ENCODE measurements around the gene RYR2. TPM values are rescaled to one million over a fixed set of nuclear protein-coding genes. Genes with fewer than 3 reads are reported as not detected.

The RYR2 gene
- total and polyA plus RNA-seq, 4 donors: 0.43 to 11.6 (median 2.0) TPM

GRCh38 chr1:237396426-237396825 is 354.4 kb downstream of the RYR2 start:
- 21 to 38% methylated on average over 1 of the region's 1 CpG for WGBS, 2 donors
- ATAC-seq (ENCODE audit: insufficient read depth, low FRiP score) (no peak), DNase-seq (peak in 1 of 3 donors; percentile 20)
- Histone ChIP-seq H3K9ac (ENCODE audit: insufficient read depth in 1 of 2, low read length in 2 of 2) (no peak overlapping the region), H3K9me3 (ENCODE audit: control insufficient read depth in 4 of 4, insufficient read depth in 3 of 4, low read length in 3 of 4) (peaks cover 0 to 12% (median 2%) of the 10 kb centered on the region in 4 donors), H3K4me1 (ENCODE audit: control insufficient read depth in 5 of 5, insufficient read depth in 5 of 5, low read length in 5 of 5) (no peaks in the 10 kb centered on the region), H3K4me3 (no peak overlapping the region), H3K36me3 (ENCODE audit: control insufficient read depth in 4 of 4, insufficient read depth in 4 of 4, low read length in 4 of 4) (peaks cover 0 to 2% (median 1%) of the 10 kb centered on the region in 4 donors), H3K27me3 (ENCODE audit: control insufficient read depth in 3 of 3, insufficient read depth in 3 of 3, low read length in 2 of 3) (no peaks in the 10 kb centered on the region), H3K27ac (ENCODE audit: low read depth in 1 of 2, low read length in 1 of 2) (no peak overlapping the region)
- TF ChIP-seq, protein P1, sequence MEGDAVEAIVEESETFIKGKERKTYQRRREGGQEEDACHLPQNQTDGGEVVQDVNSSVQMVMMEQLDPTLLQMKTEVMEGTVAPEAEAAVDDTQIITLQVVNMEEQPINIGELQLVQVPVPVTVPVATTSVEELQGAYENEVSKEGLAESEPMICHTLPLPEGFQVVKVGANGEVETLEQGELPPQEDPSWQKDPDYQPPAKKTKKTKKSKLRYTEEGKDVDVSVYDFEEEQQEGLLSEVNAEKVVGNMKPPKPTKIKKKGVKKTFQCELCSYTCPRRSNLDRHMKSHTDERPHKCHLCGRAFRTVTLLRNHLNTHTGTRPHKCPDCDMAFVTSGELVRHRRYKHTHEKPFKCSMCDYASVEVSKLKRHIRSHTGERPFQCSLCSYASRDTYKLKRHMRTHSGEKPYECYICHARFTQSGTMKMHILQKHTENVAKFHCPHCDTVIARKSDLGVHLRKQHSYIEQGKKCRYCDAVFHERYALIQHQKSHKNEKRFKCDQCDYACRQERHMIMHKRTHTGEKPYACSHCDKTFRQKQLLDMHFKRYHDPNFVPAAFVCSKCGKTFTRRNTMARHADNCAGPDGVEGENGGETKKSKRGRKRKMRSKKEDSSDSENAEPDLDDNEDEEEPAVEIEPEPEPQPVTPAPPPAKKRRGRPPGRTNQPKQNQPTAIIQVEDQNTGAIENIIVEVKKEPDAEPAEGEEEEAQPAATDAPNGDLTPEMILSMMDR (IDR thresholded peaks at IDR 0.05; ENCODE audit: control extremely low read depth, extremely low read depth): no peak

GRCh38 chr1:237398751-237399150 is 356.8 kb downstream of the RYR2 start:
- no peak overlapping the region for H3K9ac ChIP-seq (ENCODE audit: insufficient read depth in 1 of 2, low read length in 2 of 2)
- no peaks in the 10 kb centered on the region for H3K4me1 ChIP-seq (ENCODE audit: control insufficient read depth in 5 of 5, insufficient read depth in 5 of 5, low read length in 5 of 5)
- DNase-seq (no peak), ATAC-seq (ENCODE audit: insufficient read depth, low FRiP score) (no peak)
- WGBS, 2 donors: 82 to 85% methylated on average over 4 of the region's 4 CpGs
- H3K4me3 ChIP-seq: no peak overlapping the region
- peaks cover 0 to 12% (median 2%) of the 10 kb centered on the region in 4 donors for H3K9me3 ChIP-seq (ENCODE audit: control insufficient read depth in 4 of 4, insufficient read depth in 3 of 4, low read length in 3 of 4)
- TF ChIP-seq, protein P1 (IDR thresholded peaks at IDR 0.05; ENCODE audit: control extremely low read depth, extremely low read depth): no peak
- H3K27me3 ChIP-seq (ENCODE audit: control insufficient read depth in 3 of 3, insufficient read depth in 3 of 3, low read length in 2 of 3): no peaks in the 10 kb centered on the region
- H3K27ac ChIP-seq (ENCODE audit: low read depth in 1 of 2, low read length in 1 of 2): no peak overlapping the region
- H3K36me3 ChIP-seq (ENCODE audit: control insufficient read depth in 4 of 4, insufficient read depth in 4 of 4, low read length in 4 of 4): peaks cover 0 to 6% (median 2%) of the 10 kb centered on the region in 4 donors

- no peak overlapping the region for H3K4me3 ChIP-seq
- H3K36me3 ChIP-seq (ENCODE audit: control insufficient read depth in 4 of 4, insufficient read depth in 4 of 4, low read length in 4 of 4): peaks cover 0 to 6% (median 0%) of the 10 kb centered on the region in 4 donors
- no peak for DNase-seq
- H3K4me1 ChIP-seq (ENCODE audit: control insufficient read depth in 5 of 5, insufficient read depth in 5 of 5, low read length in 5 of 5): no peaks in the 10 kb centered on the region
- no peak for ATAC-seq (ENCODE audit: insufficient read depth, low FRiP score)
- peaks cover 0 to 2% (median 0%) of the 10 kb centered on the region in 4 donors for H3K9me3 ChIP-seq (ENCODE audit: control insufficient read depth in 4 of 4, insufficient read depth in 3 of 4, low read length in 3 of 4)
- no peak overlapping the region for H3K27ac ChIP-seq (ENCODE audit: low read depth in 1 of 2, low read length in 1 of 2)
- H3K27me3 ChIP-seq (ENCODE audit: control insufficient read depth in 3 of 3, insufficient read depth in 3 of 3, low read length in 2 of 3): no peaks in the 10 kb centered on the region
- TF ChIP-seq, protein P1 (IDR thresholded peaks at IDR 0.05; ENCODE audit: control extremely low read depth, extremely low read depth): no peak
- no peak overlapping the region for H3K9ac ChIP-seq (ENCODE audit: insufficient read depth in 1 of 2, low read length in 2 of 2)
- 66 to 80% methylated on average over 2 to 3 of the region's 3 CpGs for WGBS, 2 donors
Observed at GRCh38 chr1:237405912-237406311, 363.9 kb downstream of the RYR2 start.

DNA sequence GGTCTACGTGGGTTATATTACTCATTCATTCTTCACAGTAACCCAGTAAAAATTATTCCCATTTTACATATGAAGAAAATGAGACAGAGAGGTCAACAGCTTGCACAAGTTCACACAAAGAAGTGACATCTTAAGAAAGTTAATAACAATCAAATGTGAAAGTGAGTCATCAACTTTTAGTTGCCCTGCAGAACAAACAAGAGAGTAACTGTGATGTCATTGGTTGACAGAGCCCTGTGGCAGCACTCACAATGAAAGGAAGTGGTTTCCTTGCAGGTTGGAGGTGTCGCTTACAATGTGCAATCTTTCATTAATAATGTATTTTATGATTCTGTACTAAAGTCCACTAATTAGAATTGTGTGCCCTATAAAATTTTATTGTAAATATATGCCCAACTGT is 369.6 kb downstream of the RYR2 start:
- DNase-seq (no peak), ATAC-seq (ENCODE audit: insufficient read depth, low FRiP score) (no peak)
- Histone ChIP-seq H3K4me1 (ENCODE audit: control insufficient read depth in 5 of 5, insufficient read depth in 5 of 5, low read length in 5 of 5) (no peaks in the 10 kb centered on the region), H3K4me3 (no peak overlapping the region), H3K36me3 (ENCODE audit: control insufficient read depth in 4 of 4, insufficient read depth in 4 of 4, low read length in 4 of 4) (no peaks in the 10 kb centered on the region), H3K27me3 (ENCODE audit: control insufficient read depth in 3 of 3, insufficient read depth in 3 of 3, low read length in 2 of 3) (peaks cover 0 to 3% (median 0%) of the 10 kb centered on the region in 3 donors), H3K9me3 (ENCODE audit: control insufficient read depth in 4 of 4, insufficient read depth in 3 of 4, low read length in 3 of 4) (peaks cover 0 to 1% (median under 1%) of the 10 kb centered on the region in 4 donors), H3K27ac (ENCODE audit: low read depth in 1 of 2, low read length in 1 of 2) (no peak overlapping the region), H3K9ac (ENCODE audit: insufficient read depth in 1 of 2, low read length in 2 of 2) (no peak overlapping the region)
- TF ChIP-seq, protein P1 (IDR thresholded peaks at IDR 0.05; ENCODE audit: control extremely low read depth, extremely low read depth): no peak
- 59 to 62% methylated on average over 2 of the region's 2 CpGs for WGBS, 2 donors
